Amniotic stem cell (primary cell): ENCODE data around the gene CABLES1.
"Not testable (repeated sequence)": the region's sequence is repeated elsewhere in the genome, so short reads cannot be mapped to it uniquely, and the experiment has no call there.

Source experiments
- DNase-seq: peaks from one replicate; lab custom pipeline; 2025; lab: John Stamatoyannopoulos, UW

Gene CABLES1

GRCh38 chr18:23142251-23142929, 7.1 kb downstream of the CABLES1 start:
- DNase-seq = no peak

GRCh38 chr18:23143016-23143814, 7.9 kb downstream of the CABLES1 start:
- DNase-seq = no peak

DNA sequence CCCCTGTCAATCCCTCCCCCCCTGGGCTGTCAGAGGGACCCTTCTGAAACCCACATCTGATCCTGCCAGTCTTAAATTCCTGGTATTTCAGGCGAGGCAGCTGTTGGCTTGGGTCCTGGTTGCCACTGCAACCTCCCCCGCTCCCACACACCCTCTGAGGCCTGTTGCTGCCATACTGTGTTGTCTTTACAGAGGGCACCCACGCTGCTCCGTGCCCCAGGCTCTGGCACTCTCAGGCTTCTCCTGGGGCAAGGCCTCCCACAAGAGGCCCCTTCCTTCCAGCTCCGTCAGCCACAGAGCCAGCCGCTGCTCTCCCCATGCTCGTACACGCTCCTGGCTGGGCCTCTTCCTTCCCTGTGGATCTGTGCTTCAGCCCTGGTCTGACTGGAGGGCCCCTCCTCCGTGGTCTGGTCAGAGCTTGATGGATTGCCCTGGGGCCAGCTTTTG, 8.6 kb downstream of the CABLES1 start:
- DNase-seq = no peak

- DNase-seq = no peak
Observed at GRCh38 chr18:23144640-23145039, 9.4 kb downstream of the CABLES1 start.

DNA sequence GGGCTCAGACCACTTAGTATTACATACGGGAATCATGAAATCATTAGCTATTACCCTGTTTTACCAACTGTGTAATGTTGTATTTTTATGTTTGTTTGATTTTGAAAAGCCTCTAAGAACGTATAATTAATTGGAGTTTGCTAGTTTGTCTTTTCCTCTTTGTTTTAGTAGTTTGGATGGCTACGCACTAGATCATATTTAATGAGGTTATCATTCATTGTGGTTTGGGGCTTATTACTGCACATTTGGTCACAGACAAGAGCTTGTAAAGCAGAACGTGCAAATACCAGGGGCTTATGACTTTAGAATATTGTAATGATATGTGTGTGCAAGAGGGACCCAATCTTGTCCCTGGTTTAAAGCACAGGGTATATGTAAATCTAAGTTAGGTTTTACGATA, 10.3 kb downstream of the CABLES1 start:
- no peak for DNase-seq

- no peak for DNase-seq
Observed at GRCh38 chr18:23146861-23147469, 11.7 kb downstream of the CABLES1 start.

DNA sequence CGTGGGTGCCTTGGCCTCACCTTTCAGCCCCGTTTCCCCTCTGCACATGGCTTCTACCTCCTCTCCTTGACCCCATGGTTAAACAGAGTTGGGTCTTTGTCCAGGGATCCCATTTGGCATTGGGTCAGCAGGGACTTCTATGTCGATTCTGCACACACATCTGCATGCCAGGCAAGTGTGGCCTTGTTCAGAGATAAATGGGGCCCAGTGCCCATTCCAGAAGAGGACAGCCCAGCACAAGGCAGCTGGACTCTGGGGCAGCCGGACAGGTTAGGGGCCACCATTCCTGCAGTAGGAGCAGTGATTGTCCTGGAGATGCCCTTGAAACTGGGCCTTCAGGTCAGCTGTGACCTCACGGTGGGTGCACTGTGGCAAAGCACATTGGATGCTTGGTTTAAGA, 13.1 kb downstream of the CABLES1 start:
- no peak for DNase-seq

- no peak for DNase-seq
Observed at GRCh38 chr18:23149570-23149969, 14.3 kb downstream of the CABLES1 start.

GRCh38 chr18:23151414-23152099, 16.3 kb downstream of the CABLES1 start:
- no peak for DNase-seq

- no peak for DNase-seq
Observed at GRCh38 chr18:23154030-23154429, 18.7 kb downstream of the CABLES1 start.

DNA sequence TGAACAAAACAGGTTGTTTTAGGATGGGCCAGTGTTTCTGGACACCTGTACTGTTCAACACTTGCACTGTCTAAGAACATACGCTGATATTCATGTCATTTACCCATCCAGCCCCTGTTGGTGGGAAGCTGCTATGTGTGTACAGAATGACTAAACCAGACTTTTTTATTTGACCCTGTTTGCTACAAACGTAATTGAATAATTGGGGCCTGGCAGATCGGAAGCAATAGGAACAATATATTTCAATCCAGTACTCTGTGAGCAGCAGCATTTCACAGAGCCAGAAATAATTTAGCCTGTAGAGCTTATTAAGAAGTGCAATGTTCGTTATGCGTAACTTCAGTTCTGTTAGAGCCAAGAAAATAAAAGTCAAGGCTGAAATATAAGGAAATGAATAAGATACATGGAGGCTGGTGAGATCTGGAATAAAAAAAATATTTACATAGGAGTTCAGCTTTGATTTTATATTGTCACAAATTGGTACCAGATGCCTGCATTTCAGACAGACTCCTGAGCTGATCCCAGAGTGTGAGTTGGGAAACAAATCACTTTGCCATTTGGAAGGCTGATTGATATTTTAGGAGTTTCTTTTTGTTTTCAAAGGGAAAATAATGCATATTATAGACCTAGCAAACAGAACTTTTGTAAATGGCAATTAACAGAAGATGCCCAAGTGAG, 19.7 kb downstream of the CABLES1 start:
- DNase-seq = no peak

DNA sequence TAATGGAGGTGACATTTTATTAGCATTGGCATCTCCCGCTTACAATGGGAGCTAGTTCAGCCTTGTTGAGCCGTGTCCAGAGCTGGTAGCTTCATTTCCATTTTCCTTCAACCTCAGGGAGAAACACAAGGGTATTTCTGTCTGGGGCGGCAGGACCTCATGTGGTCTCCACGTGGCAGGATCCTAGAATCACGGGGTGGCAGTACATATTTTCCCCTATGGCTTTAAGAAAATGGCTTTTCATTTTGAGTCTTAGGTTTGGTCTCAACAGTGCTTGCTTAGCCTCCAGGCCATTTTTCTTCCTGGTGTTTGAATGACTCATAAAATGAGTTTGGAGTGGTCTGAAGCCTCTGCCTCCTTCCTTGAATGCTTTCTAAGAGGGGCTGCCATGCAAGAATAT, 20.3 kb downstream of the CABLES1 start:
- no peak for DNase-seq

GRCh38 chr18:23156134-23156533, 20.8 kb downstream of the CABLES1 start:
- DNase-seq = no peak

DNA sequence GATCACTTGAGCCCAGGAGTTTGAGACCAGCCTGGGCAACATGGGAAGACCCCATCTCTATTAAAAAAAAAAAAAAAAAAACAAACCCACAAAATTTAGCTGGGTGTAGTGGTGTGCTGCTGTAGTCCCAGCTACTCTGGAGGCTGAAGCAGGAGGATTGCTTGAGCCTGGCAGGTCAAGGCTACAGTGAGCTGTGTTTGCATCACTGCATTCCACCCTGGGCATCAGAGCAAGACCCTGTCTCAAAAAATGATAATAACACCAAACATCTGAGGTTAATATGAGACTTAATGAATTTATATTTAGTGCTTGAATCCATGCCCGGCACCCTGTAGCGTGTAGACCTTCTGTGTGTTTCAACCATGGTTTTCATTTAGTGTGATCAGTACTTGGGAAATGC, 22.8 kb downstream of the CABLES1 start:
- no peak for DNase-seq

- DNase-seq = not testable (repeated sequence)
Observed at GRCh38 chr18:23158884-23159283, 23.6 kb downstream of the CABLES1 start.

- DNase-seq = no peak
Observed at GRCh38 chr18:23159344-23159743, 24.1 kb downstream of the CABLES1 start.

DNA sequence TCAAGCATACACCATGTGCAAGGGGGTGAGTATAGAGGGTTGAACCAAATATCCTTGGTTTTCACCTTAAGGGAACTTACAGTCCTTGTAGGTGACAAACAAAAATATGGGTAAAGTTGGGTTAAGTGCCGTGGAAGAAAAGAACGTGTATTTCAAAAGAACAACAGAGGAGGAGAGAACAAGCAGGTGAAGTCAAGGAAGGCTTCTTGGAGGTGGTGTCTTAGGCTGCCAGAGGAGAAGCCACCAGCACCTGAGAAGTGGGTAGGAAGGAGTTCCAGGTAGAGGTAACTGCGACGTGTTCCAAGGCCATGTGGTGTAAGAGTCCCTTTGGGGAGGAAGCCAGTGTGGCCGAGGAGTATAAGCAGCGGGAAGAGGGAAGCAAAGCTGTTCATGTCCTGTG, 27.2 kb downstream of the CABLES1 start:
- no peak for DNase-seq

GRCh38 chr18:23163786-23164533, 28.7 kb downstream of the CABLES1 start:
- no peak for DNase-seq

- DNase-seq = no peak
Observed at GRCh38 chr18:23165271-23166068, 30.2 kb downstream of the CABLES1 start.

DNA sequence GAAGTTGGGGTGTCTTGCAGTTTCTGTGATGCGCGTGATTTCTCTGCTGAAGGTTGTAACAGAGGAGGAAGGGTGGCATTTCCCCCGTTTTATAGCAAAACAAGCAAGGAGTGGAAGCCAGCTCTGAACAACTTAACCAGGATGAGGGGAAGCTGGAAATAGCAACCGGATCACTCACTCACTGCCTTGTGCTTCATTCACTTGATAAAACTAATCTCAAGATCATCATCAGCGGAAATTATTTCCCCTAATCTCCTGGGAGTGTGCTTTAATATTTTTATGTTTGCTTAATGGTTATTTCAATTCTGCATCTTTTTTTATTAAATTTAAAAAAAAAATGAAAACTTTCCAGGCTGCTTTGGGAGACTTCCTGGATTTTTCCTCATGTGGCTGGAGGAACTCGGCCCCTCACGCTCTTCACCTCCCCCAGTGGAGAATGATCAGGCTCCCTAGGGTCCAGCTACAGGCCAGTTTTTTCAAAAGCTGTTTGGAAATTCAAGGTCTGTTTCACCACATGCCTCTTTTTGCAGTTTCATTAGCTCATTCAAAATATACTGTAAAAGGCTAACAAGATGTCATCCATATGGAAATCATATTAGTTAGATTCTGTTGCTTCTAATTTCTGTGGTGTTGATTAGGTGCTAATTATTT, 31.7 kb downstream of the CABLES1 start:
- DNase-seq = no peak
